Fibroblast of peridontal ligament (primary cell): ENCODE results near the gene AQP9.

Experiments
- DNase-seq: peaks from one replicate; pipeline ENCODE4 v3.0.0-alpha.2; 2010; ENCODE audit errors: extremely low read depth

AQP9 gene

DNA sequence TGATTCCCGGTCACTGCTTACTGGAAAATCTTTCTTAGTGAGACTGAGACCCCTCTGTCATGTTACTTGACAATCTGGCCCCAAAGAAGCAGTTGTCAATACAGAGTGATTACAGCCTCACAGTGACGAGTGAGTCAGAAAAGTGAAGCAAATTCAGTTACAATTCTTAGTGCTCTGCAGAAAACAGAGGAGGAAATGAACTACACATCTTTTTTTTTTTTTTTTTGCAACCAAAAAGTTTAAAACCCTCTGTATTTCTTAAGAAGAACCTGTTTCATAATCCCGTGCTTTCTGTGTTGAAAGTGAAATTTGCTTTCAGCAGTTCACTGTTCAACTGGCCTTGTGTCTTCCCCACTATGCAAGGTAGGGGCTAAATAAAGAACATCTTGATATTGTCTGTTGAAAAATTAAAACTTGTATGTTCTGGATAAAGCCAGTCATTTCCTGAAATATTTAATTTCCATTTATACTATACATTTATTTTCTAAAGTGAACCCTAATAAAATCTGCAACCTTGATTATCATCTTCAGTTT lies 1.9 kb downstream of the AQP9 start:
- peak; percentile 47 for DNase-seq

DNA sequence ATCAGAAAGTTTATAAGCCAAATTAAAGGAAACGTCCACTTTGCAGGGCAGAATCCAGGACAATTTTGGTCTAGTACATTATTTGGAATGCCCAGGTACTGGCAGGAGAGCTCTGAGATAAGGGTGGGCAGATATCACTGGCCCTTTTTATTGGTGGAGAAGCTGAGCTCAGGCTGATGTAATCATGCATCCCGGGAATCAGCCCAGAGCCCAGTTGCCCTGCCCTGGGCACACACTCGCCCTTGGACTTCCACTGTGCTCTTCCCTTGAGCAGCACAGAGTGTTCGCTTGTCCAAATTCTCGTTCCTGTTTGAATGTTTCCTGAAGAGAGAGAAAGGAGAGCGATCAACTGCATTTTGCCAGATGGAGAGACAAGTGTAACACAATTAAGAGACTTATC lies 3.7 kb downstream of the AQP9 start:
- DNase-seq: no peak

DNA sequence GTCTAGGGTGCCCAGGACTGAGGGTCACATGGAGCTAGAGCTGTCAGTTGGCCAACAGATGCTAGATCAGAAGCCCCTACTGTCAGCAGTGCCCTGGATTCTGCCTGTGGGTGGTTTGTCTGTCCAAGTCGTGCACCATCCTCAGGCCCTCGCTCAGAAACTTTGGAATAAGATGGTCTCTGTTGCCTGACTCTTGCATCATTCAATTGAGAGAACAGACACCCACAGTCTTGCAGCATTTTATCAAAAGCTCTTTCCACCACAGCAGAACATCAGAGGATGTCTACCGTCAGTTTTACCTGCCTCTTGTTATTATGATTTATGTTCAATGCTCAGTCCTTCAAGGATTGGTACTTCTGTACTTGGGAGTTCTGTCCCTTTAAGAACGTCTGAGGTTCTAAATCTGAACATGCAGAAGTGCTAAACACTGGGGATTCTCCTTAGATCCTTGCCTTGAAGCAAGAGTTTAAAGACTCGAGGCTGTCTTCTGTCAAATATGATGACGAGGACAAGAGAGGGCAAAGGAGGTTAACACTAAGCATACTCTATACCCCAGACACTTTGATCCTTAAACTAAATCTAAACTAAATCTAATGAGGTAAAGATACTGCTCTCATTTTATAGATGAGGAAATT lies 4.8 kb downstream of the AQP9 start:
- no peak for DNase-seq

GRCh38 chr15:58145606-58146005 lies 7.4 kb downstream of the AQP9 start:
- DNase-seq: no peak

DNA sequence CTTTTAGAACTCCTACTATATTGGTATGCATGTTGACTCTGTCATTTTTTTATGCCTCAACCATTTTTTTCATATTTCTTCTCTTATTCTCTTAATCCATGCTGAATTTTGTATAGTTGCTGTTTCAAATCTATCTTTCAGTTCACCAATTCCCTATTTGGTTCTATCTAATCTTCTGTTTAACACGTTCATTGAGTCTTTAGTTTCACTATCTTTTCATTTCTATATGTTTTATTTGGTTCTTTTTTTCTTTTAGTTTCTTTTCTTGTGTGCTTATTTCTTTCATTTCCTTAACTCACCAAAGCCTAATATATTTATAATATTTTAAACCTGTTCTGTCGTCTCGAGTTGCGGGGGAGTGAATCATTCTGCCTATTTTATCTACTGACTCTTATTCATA lies 8.0 kb downstream of the AQP9 start:
- DNase-seq: no peak

- peak; percentile 62 for DNase-seq
Measured at GRCh38 chr15:58146749-58147148, 8.6 kb downstream of the AQP9 start.

DNA sequence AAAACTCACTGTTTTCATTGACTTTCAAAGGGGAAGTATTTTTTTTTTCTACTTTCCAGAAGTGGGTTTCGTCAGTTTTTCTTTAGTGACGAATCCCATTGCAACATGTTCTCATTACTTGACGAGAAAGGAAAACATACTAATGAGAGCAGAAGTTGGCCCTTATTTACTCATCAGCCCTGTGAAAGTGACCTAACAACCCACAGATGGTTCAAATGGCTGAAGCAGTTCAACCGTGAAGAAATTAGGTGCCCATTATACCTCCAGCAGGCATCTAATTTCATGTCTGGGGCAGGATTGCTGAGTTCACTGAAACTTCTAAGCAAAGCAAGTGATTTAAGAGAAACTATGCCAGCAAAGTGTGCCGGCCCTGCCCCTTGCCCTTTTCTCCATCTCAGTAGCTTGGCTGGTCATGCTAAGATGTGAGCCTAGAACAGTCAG lies 9.0 kb downstream of the AQP9 start:
- DNase-seq: peak; percentile 78

GRCh38 chr15:58148120-58148519 lies 9.9 kb downstream of the AQP9 start:
- no peak for DNase-seq

DNA sequence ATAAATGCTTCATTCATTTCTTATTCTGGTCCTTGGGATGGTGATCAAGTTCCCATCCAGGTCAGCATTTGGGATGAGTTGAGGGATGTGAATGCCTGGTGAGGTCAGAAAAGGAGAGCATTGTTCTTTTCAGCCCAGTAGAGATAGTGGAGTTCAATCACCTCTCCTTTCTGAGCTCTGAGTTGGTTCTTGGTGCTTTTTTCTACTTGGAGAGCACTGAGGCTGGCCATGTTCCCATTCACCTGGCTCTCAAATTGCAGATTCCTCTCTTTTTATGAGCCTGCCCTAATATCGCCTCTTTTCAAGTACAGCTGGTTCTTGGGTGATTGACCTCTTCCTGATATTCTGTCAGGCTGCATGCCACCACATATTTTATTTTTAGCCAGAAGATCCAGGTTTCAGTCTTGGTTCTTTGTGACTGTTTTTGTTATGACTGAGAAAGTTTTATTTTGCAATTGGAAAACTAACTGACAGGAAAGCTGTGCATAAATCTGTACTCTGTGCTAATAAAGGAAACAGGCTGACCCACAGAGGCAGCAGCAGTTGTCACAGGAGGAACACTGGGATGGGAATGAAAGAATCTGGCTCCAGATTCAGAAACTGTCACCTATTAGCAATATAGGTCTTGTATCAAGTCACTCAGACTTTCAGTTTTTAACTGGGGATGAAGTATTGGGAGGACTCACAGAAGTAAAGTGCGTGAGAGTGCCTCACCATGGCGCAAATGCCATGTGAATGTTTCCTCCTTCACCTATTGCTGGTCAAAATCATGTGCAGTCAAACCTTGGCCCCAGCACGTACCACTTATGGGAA lies 10.7 kb downstream of the AQP9 start:
- no peak for DNase-seq

GRCh38 chr15:58154769-58155168 lies 16.6 kb downstream of the AQP9 start:
- no peak for DNase-seq

- DNase-seq: no peak
Measured at GRCh38 chr15:58159827-58160386, 21.7 kb downstream of the AQP9 start.

- no peak for DNase-seq
Measured at GRCh38 chr15:58161436-58161930, 23.3 kb downstream of the AQP9 start.

DNA sequence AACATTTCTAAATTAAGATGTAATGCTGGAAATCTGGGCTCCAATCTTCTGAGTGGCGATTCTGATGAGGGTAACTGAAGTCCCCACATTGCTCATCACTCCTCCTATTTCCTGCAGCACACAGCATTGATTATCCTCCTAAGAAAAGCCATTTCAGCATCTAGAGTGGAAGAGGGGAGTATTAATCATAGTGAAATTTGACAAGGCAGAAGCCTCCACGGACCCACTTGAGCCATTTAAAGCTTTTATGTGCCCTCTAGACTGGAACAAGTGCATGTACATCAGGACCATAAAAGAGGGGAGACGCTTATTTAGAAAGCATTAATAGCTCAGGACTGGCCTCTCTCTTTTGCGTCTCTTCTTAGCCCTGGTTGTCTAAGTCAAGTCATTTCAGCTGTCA lies 25.8 kb downstream of the AQP9 start:
- no peak for DNase-seq

GRCh38 chr15:58164926-58165325 lies 26.7 kb downstream of the AQP9 start:
- DNase-seq: no peak

GRCh38 chr15:58165661-58166060 lies 27.5 kb downstream of the AQP9 start:
- peak; percentile 57 for DNase-seq

DNA sequence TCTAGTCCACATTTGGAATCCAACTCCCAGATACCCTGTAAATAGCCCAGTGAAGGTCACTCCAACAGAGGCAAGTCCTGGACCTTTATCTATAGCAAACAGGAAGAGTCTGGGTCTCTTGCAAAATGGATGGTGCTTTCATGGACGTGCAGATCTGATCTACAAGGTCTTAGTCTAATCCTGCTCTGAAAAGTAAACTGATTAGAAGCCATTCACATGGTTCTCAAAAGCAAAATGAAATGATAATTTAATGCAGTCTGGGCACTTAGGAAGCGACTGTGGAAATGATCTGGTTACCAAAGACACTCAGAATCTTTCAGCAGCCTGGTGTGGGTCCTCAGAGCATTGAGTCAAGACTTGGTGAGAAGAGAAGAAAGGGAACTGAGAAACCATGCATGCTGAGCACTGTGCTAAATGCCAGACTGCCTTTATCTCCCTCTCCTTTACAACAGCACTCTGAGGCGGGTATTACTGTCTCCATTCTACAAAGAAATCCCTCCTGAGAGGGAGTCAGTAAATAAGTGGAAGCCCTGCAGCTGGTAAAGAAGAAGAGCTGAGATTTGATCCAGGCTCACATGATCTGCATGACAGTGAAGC lies 29.0 kb downstream of the AQP9 start:
- no peak for DNase-seq

DNA sequence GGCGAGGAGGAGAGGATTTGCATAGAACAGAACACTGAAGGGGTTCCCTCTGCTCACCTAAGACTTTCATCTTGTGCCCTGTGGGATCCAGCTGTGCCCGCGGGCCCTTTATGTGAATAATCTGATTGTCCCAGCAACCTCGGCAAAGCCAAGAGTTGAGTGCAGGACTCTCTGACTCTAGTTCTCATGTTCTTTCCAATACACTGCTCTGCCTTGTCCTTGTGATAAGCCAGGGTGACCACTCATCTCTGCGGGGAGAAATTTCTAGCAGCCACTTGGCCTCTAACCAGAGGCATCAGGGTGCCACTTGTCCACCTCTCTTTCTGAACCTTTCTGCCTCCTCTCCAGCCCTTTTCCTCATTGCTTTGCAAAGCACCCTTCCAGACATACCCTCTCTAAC lies 31.8 kb downstream of the AQP9 start:
- DNase-seq: no peak

DNA sequence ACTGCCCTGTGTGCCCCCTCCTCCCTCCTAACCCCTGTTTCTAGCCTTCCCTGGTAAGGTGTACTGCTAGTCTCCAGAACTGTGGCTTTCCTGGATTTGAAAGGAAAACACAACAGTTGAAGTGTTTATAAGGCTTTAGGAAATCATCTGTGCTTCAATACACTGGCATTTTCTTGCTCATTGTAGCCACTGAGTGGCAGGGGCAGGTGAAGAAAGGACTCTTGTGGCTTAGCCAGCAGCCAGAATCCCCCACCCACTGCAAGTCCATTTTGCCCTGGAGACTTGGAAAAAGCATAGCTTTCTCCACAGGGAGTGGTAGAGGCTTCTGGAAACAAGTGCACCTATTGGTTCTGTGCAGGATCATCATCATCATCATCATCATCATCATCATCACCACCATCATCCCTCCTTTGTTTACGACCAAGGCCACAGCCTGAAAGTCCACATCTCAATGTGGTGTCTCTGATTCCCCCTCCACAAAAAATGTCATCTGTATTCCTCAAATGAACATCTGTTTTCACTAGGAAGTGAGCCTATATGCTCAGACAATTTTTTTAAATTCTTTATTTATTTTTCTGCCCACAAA lies 33.4 kb downstream of the AQP9 start:
- DNase-seq: no peak

DNA sequence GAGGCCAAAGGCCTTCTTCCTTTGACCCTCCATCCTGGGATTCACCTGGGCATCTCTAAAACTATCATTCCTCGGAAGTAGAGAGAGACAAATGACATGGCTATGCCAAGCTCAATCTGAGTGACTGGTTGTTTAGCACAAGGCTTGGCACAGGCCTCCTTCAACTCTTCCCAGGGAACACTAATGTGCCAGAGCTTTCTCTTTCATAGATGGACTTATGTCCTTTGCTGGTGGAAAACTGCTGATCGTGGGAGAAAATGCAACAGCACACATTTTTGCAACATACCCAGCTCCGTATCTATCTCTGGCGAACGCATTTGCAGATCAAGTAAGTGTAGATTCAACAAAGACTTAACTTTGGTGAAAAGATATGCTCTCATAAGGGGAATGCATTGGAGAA lies 36.5 kb downstream of the AQP9 start:
- no peak for DNase-seq

DNA sequence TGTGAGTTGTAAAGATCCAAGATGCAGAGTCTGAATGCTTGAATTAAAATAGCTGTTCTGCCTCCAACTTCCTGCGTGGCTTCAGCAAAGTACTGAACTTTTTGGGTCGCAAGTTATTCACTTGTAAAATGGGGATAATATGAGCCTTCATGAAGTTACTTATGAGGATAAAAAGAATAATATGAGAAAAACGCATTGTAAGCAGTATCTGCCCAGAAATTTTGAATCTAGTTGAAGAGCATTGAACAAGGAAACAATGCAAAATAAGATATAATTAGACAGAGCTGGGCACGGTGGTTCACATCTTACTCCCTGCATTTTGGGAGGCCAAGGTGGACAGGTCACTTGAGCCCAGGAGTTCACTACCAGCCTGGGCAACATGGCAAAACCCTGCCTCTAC lies 37.8 kb downstream of the AQP9 start:
- DNase-seq: no peak

DNA sequence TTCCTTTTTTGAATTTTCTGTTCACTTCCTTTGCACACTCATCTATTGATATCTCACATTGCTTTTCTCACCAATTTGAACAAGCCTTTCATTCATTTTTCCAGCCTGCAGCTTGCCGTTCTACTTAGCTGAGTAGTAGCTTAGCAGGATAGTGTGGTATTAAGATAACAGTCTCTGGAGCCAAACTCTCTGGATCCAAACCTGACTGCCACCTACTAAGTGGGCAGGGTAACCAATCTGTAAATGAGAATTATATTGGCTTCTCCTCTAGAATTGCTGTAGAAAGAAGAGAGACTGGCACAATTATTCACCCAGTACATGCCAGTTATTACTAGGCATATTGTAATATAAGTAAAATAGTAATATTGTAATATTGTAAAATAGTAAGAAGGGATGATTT lies 40.5 kb downstream of the AQP9 start:
- no peak for DNase-seq

GRCh38 chr15:58179206-58179605 lies 41.0 kb downstream of the AQP9 start:
- no peak for DNase-seq
